ENCODE data around the gene CD2AP. TPM values are rescaled to one million over a fixed set of nuclear protein-coding genes. Genes with fewer than 3 reads are reported as not detected.

CD2AP gene
- total and polyA plus RNA-seq, 9 of the 15 experiments (the other 6 are each of a cell fraction or from before 2014, with no cell fraction given) = 9.4 to 69.7 (median 38.7) TPM

- TF ChIP-seq MGA (IDR thresholded peaks at IDR 0.05) (no peak), ZNF644 (tag; IDR thresholded peaks at IDR 0.05; ENCODE audit: low read depth) (no peak), ARID1B (IDR thresholded peaks at IDR 0.05) (peak; percentile 79), ZNF239 (CRISPR knock-in tag; IDR thresholded peaks at IDR 0.05) (no peak), DLX4 (CRISPR knock-in tag; IDR thresholded peaks at IDR 0.05) (no peak), SMARCE1 (IDR thresholded peaks at IDR 0.05) (peak; percentile 46; the same call in 1 of the 2 replicates), MTF1 (CRISPR knock-in tag; IDR thresholded peaks at IDR 0.05; ENCODE audit: borderline replicate concordance) (no peak), CHAMP1 (IDR thresholded peaks at IDR 0.05) (peak; percentile 59), HLTF (IDR thresholded peaks at IDR 0.05) (0 out of 2 replicates have a peak, but pooled peaks have one; percentile 30)
Measured at GRCh38 chr6:47495954-47496545, 18.5 kb downstream of the CD2AP start (continued).
